ENCODE measurements around the gene RPH3AL. TPM values are rescaled to one million over a fixed set of nuclear protein-coding genes. Genes with fewer than 3 reads are reported as not detected.

RPH3AL gene
- total and polyA plus RNA-seq, 2 of the 8 experiments (the other 6 are each of a cell fraction or from before 2014, with no cell fraction given), result 5.6 to 5.8 TPM

DNA sequence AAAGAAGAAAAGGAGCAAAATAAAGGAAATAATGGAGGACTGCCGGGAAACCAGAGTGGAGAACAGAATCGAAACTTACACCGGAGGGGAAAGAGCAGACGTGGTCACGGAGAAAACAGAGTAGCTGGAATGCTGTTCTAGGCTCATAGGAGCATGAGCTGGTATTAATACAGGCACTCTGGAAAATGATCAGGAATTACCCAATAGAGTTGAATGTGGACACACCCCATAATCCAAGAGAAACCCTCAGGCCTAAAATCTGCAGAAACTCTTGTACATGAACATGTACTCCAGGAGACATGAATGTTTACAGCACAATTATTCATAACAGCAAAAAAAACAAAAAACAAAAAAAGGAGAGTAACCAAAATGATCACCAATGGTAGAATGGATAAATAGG is 77.7 kb downstream of the RPH3AL start:
- Histone ChIP-seq H4K91ac (replicated peaks; ENCODE audit: insufficient read length, low read length) (no peak overlapping the region), H2AFZ (ENCODE audit: low read length) (no peak overlapping the region), H3K9me3 (ENCODE audit: insufficient read depth in 2 of 2, low read depth in 1 of 2, low read length in 1 of 2) (no peaks in the 10 kb centered on the region), H4K5ac (ENCODE audit: insufficient read length, low read depth, low read length) (no peak overlapping the region), H3K4me1 (replicated peaks in 1 of 4; ENCODE audit: control insufficient read depth in 3 of 4, insufficient read depth in 4 of 4, low read length in 3 of 4) (no peaks in the 10 kb centered on the region), H3K23me2 (ENCODE audit: low read depth, low read length) (no peaks in the 10 kb centered on the region), H4K8ac (ENCODE audit: extremely low read depth, insufficient read depth, low read length) (no peak overlapping the region), H2BK5ac (ENCODE audit: low read depth, low read length) (no peak overlapping the region), H3K56ac (replicated peaks; ENCODE audit: insufficient read length, low read depth, low read length) (no peak overlapping the region), H3K27ac (ENCODE audit: low read depth, low read length) (no peak overlapping the region), H2BK15ac (ENCODE audit: low read length) (no peak overlapping the region), H3K18ac (ENCODE audit: extremely low read depth, low read length) (no peak overlapping the region), H2BK120ac (replicated peaks; ENCODE audit: low read depth, low read length) (no peak overlapping the region), H3K9ac (replicated peaks in 1 of 4; ENCODE audit: extremely low read depth in 1 of 4, low read depth in 3 of 4, low read length in 3 of 4) (no peak overlapping the region), H3K79me1 (ENCODE audit: low read depth, low read length) (no peaks in the 10 kb centered on the region), H2AK5ac (ENCODE audit: low read depth, low read length) (no peak overlapping the region), H3K27me3 (replicated peaks in 1 of 4; ENCODE audit: control insufficient read depth in 3 of 4, extremely low read depth in 1 of 4, insufficient read depth in 3 of 4, low read length in 3 of 4) (no peaks in the 10 kb centered on the region), H2BK20ac (ENCODE audit: low read length) (no peak overlapping the region), H3K79me2 (ENCODE audit: control insufficient read depth in 1 of 2, insufficient read depth in 2 of 2, low read length in 2 of 2) (no peaks in the 10 kb centered on the region), H3K4me2 (ENCODE audit: insufficient read depth in 1 of 2, low read depth in 2 of 2, low read length in 2 of 2) (no peak overlapping the region), H3K4ac (replicated peaks; ENCODE audit: insufficient read length, low read depth, low read length) (no peak overlapping the region), H3K23ac (ENCODE audit: insufficient read length) (no peak overlapping the region), H3K4me3 (ENCODE audit: extremely low read depth in 1 of 4, insufficient read depth in 2 of 4, low read depth in 3 of 4, low read length in 4 of 4) (no peak overlapping the region), H3K36me3 (ENCODE audit: control insufficient read depth in 2 of 4, insufficient read depth in 4 of 4, low read length in 3 of 4) (no peaks in the 10 kb centered on the region), H3K14ac (ENCODE audit: insufficient read length) (no peak overlapping the region), H4K20me1 (replicated peaks in 1 of 2; ENCODE audit: control insufficient read depth in 1 of 2, insufficient read depth in 2 of 2, low read length in 2 of 2) (no peaks in the 10 kb centered on the region), H2BK12ac (ENCODE audit: low read depth, low read length) (no peak overlapping the region)
- DNase-seq (ENCODE audit: low read depth in 1 of 2, low spot score in 2 of 2) (no peak), FAIRE-seq (no peak)
- 97% methylated on average over 5 of the region's 5 CpGs; no CpG with 5 or more reads in 1 of the 2 experiments for WGBS, 2 experiments (ENCODE audit: extremely low coverage in 1 of 2, insufficient coverage in 1 of 2, insufficient read length in 1 of 2, insufficient replicate concordance in 2 of 2, low coverage in 1 of 2, low lambda C conversion rate in 2 of 2, missing lambda C conversion rate in 1 of 2)
- ChIA-PET CTCF (ENCODE audit: partially characterized antibody) (interaction anchor here (0.8 to 1.2 kb wide), 2 partner anchors 11 to 22 kb away, joined by 3 to 4 read pairs; no protein-coding TSS in a partner anchor), POLR2A (ENCODE audit: partially characterized antibody) (no interaction called here)
- TF ChIP-seq CBX5 (IDR thresholded peaks at IDR 0.05; ENCODE audit: low read depth, low read length) (no peak), HDAC2 (IDR thresholded peaks at IDR 0.05; ENCODE audit: borderline replicate concordance in 1 of 2, low read depth in 2 of 2, low read length in 2 of 2) (no peak), HDAC6 (IDR thresholded peaks at IDR 0.05; ENCODE audit: low read depth, low read length) (no peak), SRF (IDR thresholded peaks at IDR 0.05; ENCODE audit: low read depth, low read length) (no peak), ASH2L (IDR thresholded peaks at IDR 0.05; ENCODE audit: low read length) (no peak), TAF7 (optimal IDR thresholded peaks at IDR 0.05; ENCODE audit: borderline replicate concordance, low read depth, low read length) (no peak), CTCF (IDR thresholded peaks at IDR 0.05; ENCODE audit: control extremely low read depth in 1 of 3, insufficient read depth in 1 of 3, low read depth in 1 of 3, low read length in 3 of 3) (no peak), RBBP5 (IDR thresholded peaks at IDR 0.05; ENCODE audit: borderline replicate concordance, low read depth, low read length) (no peak), BCL11A (IDR thresholded peaks at IDR 0.05; ENCODE audit: low read depth in 2 of 2, low read length in 2 of 2) (no peak)
- TF ChIP-seq, protein P1, sequence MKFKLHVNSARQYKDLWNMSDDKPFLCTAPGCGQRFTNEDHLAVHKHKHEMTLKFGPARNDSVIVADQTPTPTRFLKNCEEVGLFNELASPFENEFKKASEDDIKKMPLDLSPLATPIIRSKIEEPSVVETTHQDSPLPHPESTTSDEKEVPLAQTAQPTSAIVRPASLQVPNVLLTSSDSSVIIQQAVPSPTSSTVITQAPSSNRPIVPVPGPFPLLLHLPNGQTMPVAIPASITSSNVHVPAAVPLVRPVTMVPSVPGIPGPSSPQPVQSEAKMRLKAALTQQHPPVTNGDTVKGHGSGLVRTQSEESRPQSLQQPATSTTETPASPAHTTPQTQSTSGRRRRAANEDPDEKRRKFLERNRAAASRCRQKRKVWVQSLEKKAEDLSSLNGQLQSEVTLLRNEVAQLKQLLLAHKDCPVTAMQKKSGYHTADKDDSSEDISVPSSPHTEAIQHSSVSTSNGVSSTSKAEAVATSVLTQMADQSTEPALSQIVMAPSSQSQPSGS (IDR thresholded peaks at IDR 0.05; ENCODE audit: low read length), result no peak

Data from H1 (cell line).